ENCODE measurements around the gene LRRN1.

LRRN1 gene

DNA sequence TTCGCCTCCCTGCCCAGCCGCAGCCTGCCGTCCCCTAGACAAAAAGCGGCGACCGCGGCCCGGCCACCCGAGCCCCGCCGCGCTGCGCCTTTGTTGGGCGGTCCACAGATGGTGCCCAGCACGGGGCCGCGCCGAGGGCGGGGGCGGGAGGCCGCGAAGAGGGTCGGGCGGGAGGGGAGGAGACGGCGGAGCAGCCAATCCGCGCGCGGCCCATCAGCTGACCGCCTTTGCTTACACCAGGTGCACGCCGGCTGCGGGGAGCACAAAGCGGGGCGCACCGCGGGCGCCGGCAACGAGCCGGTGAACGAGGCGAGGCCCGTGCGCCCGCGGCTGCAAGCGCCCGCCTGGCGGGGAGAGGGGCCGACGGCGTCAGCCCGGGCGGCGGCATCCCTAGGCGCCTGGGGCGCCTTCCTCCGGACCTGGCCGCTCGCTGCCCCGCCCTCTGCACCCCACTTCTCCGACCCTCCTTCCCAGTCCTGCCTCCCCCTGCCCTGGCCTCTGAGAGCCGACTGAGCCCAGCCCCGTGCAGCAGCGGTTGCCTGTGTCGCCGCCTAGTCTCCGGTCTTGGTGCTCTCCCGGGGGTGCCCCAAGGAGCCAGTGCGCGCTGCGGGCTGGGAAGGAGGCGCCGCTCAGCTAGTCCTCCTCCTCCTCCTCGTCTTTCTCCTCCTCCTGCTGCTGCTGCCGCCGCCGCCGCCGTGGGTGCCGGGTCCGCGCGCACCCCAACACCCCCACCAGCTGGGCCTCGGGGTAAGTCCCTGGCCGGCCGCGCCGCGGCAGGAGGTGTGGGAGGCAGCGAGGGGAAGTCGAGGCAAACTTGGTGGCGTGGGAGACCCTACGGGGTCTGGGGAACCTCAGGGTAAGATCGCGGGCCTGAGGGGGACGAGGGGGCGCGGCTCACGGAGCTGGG is at the start of gene LRRN1:
TSS of gene LRRN1 (plus strand) at position 259 of the 907 bp plus-strand sequence. CDS start 45,211 bp downstream, outside the sequence.
- H3K36me3 Mint-ChIP-seq (ENCODE audit: low read depth) = no peaks in the 10 kb centered on the region
- DNase-seq (peak; percentile 67), ATAC-seq (peak; percentile 76)
- peaks cover 44% of the 10 kb centered on the region for H3K27me3 Mint-ChIP-seq
- H3K27ac Mint-ChIP-seq = peak within 1 kb of the TSS; percentile 17
- H3K9me3 Mint-ChIP-seq = peaks cover 1% of the 10 kb centered on the region
- H3K4me3 Mint-ChIP-seq = peak within 1 kb of the TSS; percentile 77
- H3K4me1 Mint-ChIP-seq = peaks cover 18% of the 10 kb centered on the region

DNA sequence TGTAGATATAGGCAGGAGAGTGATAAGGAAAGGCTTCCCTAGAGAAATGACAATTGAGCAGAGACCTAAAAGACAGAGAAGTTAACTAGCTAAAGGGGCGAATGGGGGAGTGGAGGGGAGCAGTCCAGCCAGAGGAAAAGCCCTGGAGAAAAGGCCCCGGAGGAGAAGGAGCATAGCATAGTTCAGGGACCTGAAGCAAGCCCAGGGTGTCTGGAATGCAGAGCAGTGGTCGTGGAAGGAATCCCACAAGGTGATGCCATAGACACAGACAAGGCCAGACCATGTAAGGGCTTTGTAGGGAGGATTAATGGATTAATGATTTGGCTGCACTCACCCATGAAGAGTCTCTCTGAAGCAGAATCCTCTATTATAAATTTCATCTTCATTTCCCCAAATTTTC is 45.8 kb upstream of the LRRN1 start:
- ATAC-seq (no peak), DNase-seq (no peak)
- H3K4me3 Mint-ChIP-seq = no peak overlapping the region
- H3K27me3 Mint-ChIP-seq = no peaks in the 10 kb centered on the region
- no peak overlapping the region for H3K27ac Mint-ChIP-seq
- no peaks in the 10 kb centered on the region for H3K4me1 Mint-ChIP-seq
- no peaks in the 10 kb centered on the region for H3K9me3 Mint-ChIP-seq
- no peaks in the 10 kb centered on the region for H3K36me3 Mint-ChIP-seq (ENCODE audit: low read depth)

DNA sequence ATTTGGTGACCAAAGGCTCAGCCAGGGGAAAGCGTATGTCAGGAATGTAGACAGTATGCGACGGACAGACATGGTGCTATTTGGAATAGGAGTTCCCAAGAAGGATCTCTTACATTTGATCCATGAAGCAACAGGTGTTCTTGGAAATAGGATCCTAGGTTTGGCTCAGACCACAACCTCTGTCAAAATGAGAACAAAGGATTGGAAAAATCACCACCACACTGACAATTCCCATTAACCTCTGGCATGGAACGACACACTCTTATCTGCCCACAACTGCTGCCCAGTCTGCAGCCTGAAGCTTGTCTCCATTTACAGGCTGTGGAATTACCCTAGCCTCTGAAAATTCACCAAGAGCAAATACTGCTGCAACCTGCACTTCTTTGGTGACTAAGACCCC is 33.6 kb upstream of the LRRN1 start:
- H3K36me3 Mint-ChIP-seq (ENCODE audit: low read depth) = no peaks in the 10 kb centered on the region

DNA sequence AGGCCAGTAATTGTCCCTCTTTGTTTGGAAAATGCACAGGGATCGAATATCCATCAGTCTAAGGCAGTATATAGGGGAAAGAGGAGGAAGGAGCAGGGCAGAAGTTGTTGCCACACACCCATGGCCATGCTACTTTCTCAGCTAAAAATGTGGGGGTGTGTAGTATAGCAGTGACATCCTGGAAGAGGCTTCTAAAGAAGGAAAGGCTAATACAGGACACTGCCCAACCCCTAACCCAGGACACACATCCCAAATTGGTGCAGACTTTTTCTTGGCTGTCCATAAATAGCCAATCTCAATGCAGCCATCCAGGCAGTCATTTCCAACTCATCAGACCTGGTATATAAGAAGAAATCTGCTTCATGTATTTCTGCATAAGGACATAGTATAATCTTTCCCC is 33.1 kb upstream of the LRRN1 start:
- H3K4me1 Mint-ChIP-seq = no peaks in the 10 kb centered on the region
- no peaks in the 10 kb centered on the region for H3K9me3 Mint-ChIP-seq
- H3K4me3 Mint-ChIP-seq = no peak overlapping the region
- no peak overlapping the region for H3K27ac Mint-ChIP-seq
- H3K27me3 Mint-ChIP-seq = no peaks in the 10 kb centered on the region
- no peaks in the 10 kb centered on the region for H3K36me3 Mint-ChIP-seq (ENCODE audit: low read depth)
- ATAC-seq = no peak
- no peak for DNase-seq

More for the DNA sequence above, 33.6 kb upstream of the LRRN1 start:
- Mint-ChIP-seq H3K4me3 (no peak overlapping the region), H3K9me3 (no peaks in the 10 kb centered on the region), H3K4me1 (no peaks in the 10 kb centered on the region), H3K27me3 (no peaks in the 10 kb centered on the region), H3K27ac (no peak overlapping the region)
- no peak for ATAC-seq
- DNase-seq = no peak

DNA sequence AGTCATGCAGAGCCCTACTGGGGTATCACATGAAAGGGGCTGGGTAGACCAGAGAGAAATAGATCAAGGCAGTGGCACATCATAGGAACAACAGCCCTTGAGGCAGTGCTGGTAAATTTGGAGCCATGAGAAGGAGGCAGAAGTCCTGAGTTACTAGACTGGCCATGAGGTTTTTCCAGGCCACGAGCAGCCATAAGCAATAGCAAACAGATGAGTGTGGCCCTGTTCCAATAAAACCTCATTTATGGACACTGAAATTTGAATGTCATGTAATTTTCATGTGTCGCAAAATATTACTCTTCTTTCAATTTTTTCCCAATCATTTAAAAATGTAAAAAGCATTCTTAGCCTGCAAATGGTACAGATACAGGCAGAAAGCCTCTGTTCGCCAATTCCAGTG is 28.1 kb upstream of the LRRN1 start:
- ATAC-seq (no peak), DNase-seq (no peak)
- Mint-ChIP-seq H3K9me3 (peaks cover 3% of the 10 kb centered on the region), H3K36me3 (ENCODE audit: low read depth) (peaks cover 4% of the 10 kb centered on the region), H3K27ac (no peak overlapping the region), H3K4me3 (no peak overlapping the region), H3K4me1 (no peaks in the 10 kb centered on the region), H3K27me3 (no peaks in the 10 kb centered on the region)

- Mint-ChIP-seq H3K36me3 (ENCODE audit: low read depth) (peaks cover 4% of the 10 kb centered on the region), H3K27ac (no peak overlapping the region), H3K4me1 (no peaks in the 10 kb centered on the region), H3K27me3 (no peaks in the 10 kb centered on the region), H3K9me3 (peaks cover 3% of the 10 kb centered on the region), H3K4me3 (no peak overlapping the region)
- ATAC-seq = no peak
- DNase-seq = no peak
Measured at GRCh38 chr3:3771567-3771966, 27.7 kb upstream of the LRRN1 start.

- Mint-ChIP-seq H3K4me3 (no peak overlapping the region), H3K4me1 (no peaks in the 10 kb centered on the region), H3K9me3 (peaks cover 3% of the 10 kb centered on the region), H3K36me3 (ENCODE audit: low read depth) (peaks cover 4% of the 10 kb centered on the region), H3K27ac (no peak overlapping the region), H3K27me3 (no peaks in the 10 kb centered on the region)
- DNase-seq = no peak
- no peak for ATAC-seq
Measured at GRCh38 chr3:3772338-3772737, 26.9 kb upstream of the LRRN1 start.

GRCh38 chr3:3772920-3773319 is 26.3 kb upstream of the LRRN1 start:
- DNase-seq (no peak), ATAC-seq (no peak)
- Mint-ChIP-seq H3K9me3 (peaks cover 3% of the 10 kb centered on the region), H3K4me1 (no peaks in the 10 kb centered on the region), H3K27me3 (no peaks in the 10 kb centered on the region), H3K4me3 (no peak overlapping the region), H3K36me3 (ENCODE audit: low read depth) (peaks cover 4% of the 10 kb centered on the region), H3K27ac (no peak overlapping the region)

- Mint-ChIP-seq H3K27me3 (no peaks in the 10 kb centered on the region), H3K4me1 (peaks cover 4% of the 10 kb centered on the region), H3K4me3 (no peak overlapping the region), H3K27ac (no peak overlapping the region), H3K36me3 (ENCODE audit: low read depth) (peaks cover 4% of the 10 kb centered on the region), H3K9me3 (peaks cover 3% of the 10 kb centered on the region)
- no peak for DNase-seq
- ATAC-seq = no peak
Measured at GRCh38 chr3:3776607-3777006, 22.6 kb upstream of the LRRN1 start.

DNA sequence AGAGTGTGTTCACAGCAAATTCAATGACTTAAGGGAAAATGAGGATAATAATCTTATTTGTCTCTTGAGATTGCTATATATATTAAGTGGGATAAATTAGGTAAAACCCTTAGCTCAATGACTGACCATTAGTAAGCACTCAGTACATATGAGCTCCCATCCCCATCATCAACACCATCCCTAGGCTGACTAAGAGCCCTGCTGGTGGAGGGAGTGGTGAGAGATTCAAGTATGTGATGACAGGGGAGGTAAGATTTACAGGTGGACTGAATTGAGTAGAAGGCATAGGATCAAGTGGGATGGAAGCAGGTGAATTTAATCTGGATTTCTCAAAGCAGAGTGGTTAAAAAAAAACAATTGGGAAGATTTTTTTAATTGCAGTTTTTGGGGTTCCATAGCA is 21.0 kb upstream of the LRRN1 start:
- peaks cover 4% of the 10 kb centered on the region for H3K4me1 Mint-ChIP-seq
- ATAC-seq (no peak), DNase-seq (no peak)
- no peaks in the 10 kb centered on the region for H3K27me3 Mint-ChIP-seq
- H3K4me3 Mint-ChIP-seq = no peak overlapping the region
- H3K36me3 Mint-ChIP-seq (ENCODE audit: low read depth) = peaks cover 4% of the 10 kb centered on the region
- peaks cover 3% of the 10 kb centered on the region for H3K9me3 Mint-ChIP-seq
- no peak overlapping the region for H3K27ac Mint-ChIP-seq

DNA sequence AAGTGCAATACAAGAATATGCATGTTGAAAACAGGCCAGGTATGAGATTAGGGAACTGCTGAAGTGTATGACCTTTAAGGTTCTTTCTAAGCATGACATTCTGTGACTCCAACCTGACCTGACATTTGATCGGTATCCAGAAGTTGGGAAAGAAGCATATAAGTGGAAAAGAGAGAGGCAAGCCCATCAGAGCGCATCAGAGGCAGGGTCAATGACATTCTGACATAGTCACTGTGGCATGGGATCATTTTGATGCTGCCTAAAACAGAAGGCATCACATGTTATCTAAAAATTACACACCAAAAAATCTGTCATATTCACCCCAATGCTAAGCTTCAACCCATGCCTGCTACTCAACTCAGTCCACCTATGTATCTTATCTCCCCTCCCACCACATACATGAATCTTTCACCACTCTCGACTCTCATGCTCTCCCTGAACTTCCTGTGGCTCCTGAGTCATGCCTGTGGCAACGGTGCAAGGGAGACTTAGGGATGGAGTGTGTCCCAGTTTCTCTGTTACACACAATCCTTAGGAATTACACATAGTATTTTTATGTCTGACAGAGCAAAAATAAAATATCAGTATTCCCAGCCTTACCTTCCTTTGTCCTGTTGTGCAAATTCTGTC is 20.5 kb upstream of the LRRN1 start:
- Mint-ChIP-seq H3K9me3 (peaks cover 3% of the 10 kb centered on the region), H3K36me3 (ENCODE audit: low read depth) (peaks cover 4% of the 10 kb centered on the region), H3K27ac (no peak overlapping the region), H3K4me1 (peaks cover 4% of the 10 kb centered on the region), H3K27me3 (no peaks in the 10 kb centered on the region), H3K4me3 (no peak overlapping the region)
- ATAC-seq = no peak
- no peak for DNase-seq

GRCh38 chr3:3782457-3782856 is 16.8 kb upstream of the LRRN1 start:
- Mint-ChIP-seq H3K36me3 (ENCODE audit: low read depth) (no peaks in the 10 kb centered on the region), H3K27ac (no peak overlapping the region), H3K4me3 (no peak overlapping the region), H3K9me3 (no peaks in the 10 kb centered on the region), H3K4me1 (peaks cover 4% of the 10 kb centered on the region), H3K27me3 (no peaks in the 10 kb centered on the region)
- no peak for DNase-seq
- no peak for ATAC-seq

GRCh38 chr3:3783210-3783609 is 16.0 kb upstream of the LRRN1 start:
- no peak for DNase-seq
- H3K4me3 Mint-ChIP-seq = no peak overlapping the region
- H3K4me1 Mint-ChIP-seq = peaks cover 4% of the 10 kb centered on the region
- H3K27me3 Mint-ChIP-seq = no peaks in the 10 kb centered on the region
- H3K9me3 Mint-ChIP-seq = no peaks in the 10 kb centered on the region
- no peaks in the 10 kb centered on the region for H3K36me3 Mint-ChIP-seq (ENCODE audit: low read depth)
- H3K27ac Mint-ChIP-seq = no peak overlapping the region
- ATAC-seq = no peak

- no peaks in the 10 kb centered on the region for H3K9me3 Mint-ChIP-seq
- DNase-seq (no peak), ATAC-seq (no peak)
- H3K36me3 Mint-ChIP-seq (ENCODE audit: low read depth) = no peaks in the 10 kb centered on the region
- no peaks in the 10 kb centered on the region for H3K27me3 Mint-ChIP-seq
- H3K4me3 Mint-ChIP-seq = no peak overlapping the region
- no peak overlapping the region for H3K27ac Mint-ChIP-seq
- H3K4me1 Mint-ChIP-seq = peaks cover 4% of the 10 kb centered on the region
Measured at GRCh38 chr3:3783696-3784095, 15.5 kb upstream of the LRRN1 start.

- no peaks in the 10 kb centered on the region for H3K36me3 Mint-ChIP-seq (ENCODE audit: low read depth)
- H3K9me3 Mint-ChIP-seq = peaks cover 4% of the 10 kb centered on the region
- no peaks in the 10 kb centered on the region for H3K4me1 Mint-ChIP-seq
- no peak overlapping the region for H3K4me3 Mint-ChIP-seq
- H3K27me3 Mint-ChIP-seq = peaks cover 10% of the 10 kb centered on the region
- DNase-seq (no peak), ATAC-seq (no peak)
- H3K27ac Mint-ChIP-seq = no peak overlapping the region
Measured at GRCh38 chr3:3792391-3792790, 6.8 kb upstream of the LRRN1 start.
